HL-60/S4 treated with retinoic acid at 250 ng/mL for 4 days and 3 days (cell line): Measurements from ENCODE around the gene NKX2-1.
"Not testable (repeated sequence)": the region's sequence is repeated elsewhere in the genome, so short reads cannot be mapped to it uniquely, and the experiment has no call there.

Experiments used
- in situ Hi-C: fragments of 300-500 bp; cut with MboI; formaldehyde crosslinking; loops from 2 replicates; pipeline ENCODE4 v1.7.0; 2022; ENCODE audit warnings: low sequenced_read_pairs

Gene NKX2-1

GRCh38 chr14:36519431-36520321, at the start of gene NKX2-1:
NKX2-1 (minus strand) TSS chr14:36520232; CDS start chr14:36520129, 103 bp downstream.
- in situ Hi-C loops, result no loop called here

DNA sequence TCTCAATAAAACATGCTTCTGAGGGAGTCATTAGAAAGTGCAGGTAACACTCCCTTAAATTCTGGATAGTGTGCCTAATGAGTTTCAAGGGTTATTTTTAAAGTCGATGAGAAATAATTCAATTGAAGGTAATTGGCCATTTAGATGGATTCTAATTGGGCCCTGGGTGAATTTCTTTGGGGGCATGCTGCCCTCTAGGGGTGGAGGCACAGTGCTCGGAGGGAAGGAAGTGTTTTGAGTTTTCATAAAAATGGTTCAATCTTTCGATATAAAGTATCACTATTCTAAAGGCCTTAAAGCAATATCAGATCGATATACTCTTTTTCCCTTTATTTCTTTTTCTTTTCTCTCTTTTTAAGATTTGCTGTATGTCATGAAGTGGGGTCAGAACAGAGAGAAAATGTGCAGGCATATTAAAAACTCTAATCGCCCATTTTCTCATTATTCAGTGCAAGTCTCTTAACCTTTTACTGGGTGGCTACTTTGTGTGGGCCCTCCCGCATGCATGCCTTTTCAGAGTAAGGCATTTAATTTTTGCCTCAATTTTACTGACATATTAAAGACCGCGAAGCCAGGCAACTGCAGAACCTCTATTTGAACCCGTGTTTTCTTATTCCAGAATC, 36.9 kb upstream of the NKX2-1 start:
- in situ Hi-C loops, result loop anchor here (25.0 kb wide), 1 partner anchor 580 kb away; no protein-coding TSS in a partner anchor

DNA sequence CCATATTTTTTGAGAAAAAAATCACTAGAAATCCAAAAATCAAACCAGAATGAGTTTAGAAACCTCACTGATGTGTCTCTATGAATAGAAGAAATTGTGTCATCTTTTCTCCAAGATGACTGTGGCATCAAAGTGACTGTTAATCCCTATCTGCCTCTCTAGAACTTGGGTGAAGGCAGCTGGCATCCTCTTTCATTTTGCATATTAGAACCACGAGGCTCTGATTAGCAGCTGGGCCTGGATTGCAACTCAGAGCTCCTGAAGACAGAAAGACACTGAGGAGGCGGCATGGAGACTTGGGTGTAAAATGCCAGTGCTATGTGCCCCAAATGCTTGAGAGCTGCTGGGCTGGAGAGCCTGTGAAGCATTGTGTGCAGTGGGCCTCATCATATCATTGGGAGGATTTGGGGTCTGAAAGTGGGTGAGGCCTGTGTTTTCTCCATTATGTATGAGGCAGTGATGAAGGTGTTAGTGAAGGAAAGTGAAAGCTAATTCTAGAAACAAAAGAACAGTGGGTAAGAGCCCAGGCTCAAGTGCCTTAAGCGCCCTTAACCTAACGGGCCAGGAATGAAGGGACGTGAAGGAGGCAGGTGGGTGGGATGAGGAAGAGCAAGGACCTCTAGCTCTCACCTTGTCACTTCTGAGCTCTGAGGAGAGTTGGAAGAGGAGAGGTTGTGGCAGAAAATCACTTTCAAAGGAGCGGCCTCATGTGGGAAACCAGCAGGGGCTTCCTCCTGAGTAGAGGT, 36.1 kb upstream of the NKX2-1 start:
- in situ Hi-C loops, result loop anchor here (25.0 kb wide), 1 partner anchor 581 kb away; no protein-coding TSS in a partner anchor

GRCh38 chr14:36553656-36554260, 33.7 kb upstream of the NKX2-1 start:
- in situ Hi-C loops, result loop anchor here (25.0 kb wide), 1 partner anchor 584 kb away; no protein-coding TSS in a partner anchor

DNA sequence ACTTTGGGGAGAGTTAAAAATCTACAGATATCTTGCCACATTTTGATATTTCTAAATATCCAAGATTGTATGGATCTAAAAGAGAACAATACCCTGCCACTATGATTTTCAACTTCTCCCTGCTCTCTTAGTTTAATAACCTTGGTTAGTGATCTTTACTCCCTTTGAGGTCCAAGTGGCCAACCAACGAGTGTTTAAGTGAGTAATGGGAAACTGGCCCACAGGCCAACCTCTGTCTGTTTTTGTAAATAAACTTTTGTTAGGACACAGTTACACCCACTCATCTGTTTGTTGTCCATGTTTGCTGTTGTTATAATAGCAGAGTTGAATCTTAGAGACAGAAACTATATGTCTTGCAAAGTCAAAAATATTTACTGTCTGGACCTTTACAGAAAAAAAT, 30.9 kb upstream of the NKX2-1 start:
- in situ Hi-C loops, result loop anchor here (25.0 kb wide), 1 partner anchor 586 kb away; no protein-coding TSS in a partner anchor

GRCh38 chr14:36544280-36544679, 24.2 kb upstream of the NKX2-1 start:
- in situ Hi-C loops, result not testable (repeated sequence)

DNA sequence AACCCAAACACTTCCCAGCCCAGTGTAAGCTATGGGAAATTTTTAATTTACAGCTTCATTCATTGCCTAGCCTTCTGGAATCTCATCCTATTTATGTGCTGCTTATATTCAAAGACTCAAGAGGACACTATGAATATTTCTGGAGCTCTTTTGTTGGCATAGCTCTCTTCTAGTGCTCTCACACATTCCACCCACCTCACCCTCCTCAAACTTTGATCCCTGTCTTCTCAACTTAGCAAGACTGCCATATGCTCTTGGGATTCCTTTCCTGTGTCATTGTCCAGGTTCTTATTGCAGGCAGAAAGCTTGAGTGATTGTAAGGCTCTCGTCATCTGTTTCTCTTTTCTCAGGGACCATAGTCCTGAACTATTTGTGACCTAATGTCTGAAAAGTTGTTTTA, 18.0 kb upstream of the NKX2-1 start:
- in situ Hi-C loops, result no loop called here

GRCh38 chr14:36529062-36529461, 9.0 kb upstream of the NKX2-1 start:
- in situ Hi-C loops, result no loop called here

DNA sequence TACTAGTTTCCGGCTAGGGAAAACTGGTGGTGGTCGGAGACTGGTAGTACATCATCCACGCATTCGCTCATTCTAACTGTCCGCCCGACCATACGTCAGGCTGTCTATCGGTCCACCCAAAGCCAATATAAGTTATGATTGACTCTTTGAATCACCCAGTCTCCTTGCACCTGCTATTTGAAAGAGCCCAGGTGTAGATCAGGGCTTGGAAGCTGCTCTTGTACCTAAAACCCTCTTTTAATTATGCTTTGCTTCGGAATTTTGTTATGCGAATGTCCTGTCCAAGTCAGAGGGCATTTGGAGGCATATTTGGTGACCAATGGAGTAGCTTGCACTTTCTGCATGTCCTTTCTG, 5.7 kb upstream of the NKX2-1 start:
- in situ Hi-C loops, result no loop called here

DNA sequence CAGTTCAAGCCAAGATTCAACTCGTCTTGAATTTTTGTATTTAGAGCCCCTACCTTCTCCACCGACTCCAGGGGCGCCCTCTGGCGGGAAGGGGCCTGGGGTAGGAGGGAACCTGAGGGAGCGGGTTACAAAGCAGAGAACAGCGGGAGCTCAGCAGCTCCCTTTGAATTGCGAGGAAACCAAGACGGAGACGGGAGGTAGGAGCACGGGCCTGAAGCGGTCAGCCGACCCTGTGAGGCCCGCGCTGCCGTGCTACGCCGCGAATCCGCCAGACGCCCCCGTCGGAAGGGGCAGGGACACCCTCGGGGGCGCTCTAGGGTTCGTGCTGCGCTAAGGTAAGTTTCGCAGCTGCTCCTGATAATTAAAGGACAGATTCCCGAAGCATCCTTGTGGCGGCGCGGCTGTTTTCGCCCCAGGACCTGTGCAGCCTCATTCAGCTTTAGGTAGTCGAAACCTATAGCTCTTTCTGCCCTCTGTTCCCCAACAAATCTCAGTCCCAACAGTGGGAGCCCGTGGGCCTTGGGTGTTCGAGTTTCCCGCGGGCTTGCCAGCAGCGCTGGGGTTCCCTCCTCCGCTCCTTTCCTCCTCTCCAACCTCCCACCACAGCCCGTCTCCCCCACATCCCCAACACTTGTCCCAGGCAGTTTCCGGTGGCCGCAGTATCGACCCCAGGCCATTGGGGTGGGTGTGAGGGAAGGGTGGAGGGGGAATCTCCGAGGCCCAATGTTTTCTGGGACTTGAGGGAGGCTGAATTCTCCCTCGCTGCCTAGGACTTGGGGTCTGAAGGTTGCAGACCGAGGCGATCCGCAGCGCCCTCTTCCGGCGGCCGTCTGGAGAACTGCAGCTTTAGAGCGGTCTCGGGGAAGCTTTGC, 5.1 kb upstream of the NKX2-1 start:
- in situ Hi-C loops, result no loop called here

DNA sequence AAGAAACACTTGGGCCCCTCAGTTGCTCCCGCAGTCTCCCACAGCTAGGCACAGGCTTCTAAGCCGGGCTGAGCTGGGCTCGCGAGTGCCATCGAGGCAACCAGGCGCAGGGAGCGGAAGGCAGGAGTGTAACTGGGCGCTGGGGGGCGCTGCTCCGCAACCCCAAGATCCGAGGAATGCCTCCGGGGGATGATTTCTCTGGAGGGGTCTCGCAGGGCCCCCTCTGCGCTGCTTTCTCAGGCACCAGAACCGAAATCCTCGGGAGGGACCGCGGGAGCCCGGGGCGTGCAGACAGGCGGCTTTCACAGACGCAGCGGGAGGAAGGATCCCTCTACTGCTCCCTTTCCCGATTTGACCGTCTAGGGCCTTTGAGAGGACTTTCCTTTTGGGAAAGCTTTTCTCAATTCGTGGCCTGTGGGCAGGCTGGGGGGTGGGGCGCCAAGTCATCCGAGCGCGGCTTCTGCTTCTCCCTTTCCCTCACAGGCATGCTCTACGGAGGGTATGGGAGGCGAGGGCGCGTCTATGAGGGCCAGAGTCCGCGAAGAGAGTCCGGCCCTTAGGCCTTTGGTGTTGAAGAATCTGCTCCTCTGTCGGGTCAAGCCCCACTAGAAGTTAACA, 4.3 kb upstream of the NKX2-1 start:
- in situ Hi-C loops, result no loop called here

DNA sequence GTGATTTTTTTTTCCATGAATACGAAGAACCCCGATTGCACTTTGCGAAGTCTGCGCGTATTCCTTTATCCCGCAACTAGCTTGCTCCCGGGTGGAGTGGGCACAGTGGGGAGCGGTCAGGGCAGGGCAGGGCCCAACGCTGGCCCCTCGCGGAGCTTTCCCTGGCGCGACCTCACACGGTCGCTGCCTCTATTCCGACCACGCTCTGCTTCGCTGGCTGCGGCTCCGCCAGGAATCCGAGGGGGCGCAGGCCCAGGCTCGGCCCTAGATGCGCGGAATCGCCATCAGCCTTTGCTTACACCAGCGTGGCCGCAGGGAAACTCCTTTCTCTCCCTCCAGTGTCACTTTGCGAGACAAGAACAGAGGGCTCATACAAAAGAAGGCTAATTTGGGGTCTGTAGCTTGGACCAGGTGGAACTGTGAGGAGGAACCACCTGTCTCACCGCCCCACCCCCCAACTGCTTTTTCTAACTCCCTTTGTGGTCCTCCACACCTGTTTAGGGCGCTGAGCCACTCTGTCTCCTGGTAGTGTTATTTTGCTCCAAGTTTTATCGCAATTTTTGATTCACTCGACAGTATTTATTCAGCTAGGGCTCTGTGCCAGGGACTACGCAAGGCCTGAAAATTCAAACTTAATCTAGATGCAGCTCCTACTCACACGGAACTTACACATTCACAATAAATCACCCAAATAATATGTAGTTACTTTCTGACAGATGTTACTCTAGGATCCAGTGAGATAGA, 3.1 kb upstream of the NKX2-1 start:
- in situ Hi-C loops, result no loop called here

DNA sequence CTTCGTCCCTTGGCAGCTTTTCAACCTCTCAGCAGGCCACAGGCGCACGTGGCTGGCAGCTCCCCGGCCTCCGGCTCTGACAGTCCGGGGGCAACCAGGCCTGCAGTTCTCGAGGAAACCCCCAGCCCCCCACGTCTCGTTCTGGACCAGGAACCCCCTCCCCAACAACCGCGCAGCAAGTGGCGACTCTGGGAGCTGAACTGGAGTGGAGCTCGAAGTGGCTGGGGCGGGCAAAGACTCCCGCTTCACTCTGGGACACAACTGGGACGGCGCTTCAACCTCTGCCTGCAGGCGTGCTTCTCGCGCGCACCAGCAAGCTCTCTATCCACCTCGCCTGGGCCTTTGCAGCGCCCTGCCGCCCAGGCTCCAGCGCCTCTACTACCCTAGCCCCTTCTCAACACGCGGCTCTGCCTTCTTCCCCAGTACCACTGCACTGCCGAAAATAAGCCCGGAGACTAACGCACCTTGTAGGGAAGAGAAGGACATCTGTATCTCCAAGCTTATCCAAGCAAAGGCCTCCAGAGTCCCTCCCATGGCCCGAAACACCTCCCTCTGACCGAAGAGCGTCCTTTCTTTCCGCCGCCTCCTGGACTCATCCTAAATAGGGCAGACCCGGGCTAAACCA, 2.4 kb upstream of the NKX2-1 start:
- in situ Hi-C loops, result no loop called here

DNA sequence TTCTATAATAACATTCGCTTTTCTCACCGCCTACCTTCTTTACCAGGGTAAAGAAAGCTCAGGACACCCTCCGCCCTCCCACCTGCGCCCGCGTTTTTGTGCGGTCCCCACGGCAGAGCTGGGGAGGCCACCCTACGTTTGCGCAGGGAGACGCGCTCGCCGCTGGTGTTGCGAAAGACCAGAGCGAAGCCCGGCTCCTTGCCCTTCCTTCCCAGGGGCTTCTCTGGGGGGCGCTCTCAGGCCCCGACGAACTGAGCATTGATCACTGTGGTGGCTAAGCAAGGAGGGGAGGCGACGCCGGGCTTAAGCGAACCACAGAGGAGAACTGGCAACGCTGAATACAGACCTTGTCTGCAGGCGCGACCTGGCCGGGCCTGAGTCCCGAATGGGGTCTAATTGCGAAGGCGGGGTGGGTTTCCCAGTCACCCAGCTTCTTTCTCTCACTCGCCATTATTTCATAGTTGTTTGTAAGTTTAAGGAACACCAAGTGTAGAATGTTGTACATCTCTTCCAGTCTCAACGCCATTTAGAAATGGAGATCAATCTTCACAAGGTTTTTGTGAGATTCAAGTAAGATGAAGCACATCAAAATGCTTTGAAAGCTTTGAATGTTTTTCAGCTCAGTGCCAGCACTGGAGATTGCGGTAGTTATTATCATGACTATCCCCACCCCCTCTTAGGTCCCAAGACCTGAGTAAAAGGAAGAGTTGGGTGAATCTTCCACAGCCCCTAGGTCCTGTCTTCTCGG, 1.7 kb upstream of the NKX2-1 start:
- in situ Hi-C loops, result no loop called here

DNA sequence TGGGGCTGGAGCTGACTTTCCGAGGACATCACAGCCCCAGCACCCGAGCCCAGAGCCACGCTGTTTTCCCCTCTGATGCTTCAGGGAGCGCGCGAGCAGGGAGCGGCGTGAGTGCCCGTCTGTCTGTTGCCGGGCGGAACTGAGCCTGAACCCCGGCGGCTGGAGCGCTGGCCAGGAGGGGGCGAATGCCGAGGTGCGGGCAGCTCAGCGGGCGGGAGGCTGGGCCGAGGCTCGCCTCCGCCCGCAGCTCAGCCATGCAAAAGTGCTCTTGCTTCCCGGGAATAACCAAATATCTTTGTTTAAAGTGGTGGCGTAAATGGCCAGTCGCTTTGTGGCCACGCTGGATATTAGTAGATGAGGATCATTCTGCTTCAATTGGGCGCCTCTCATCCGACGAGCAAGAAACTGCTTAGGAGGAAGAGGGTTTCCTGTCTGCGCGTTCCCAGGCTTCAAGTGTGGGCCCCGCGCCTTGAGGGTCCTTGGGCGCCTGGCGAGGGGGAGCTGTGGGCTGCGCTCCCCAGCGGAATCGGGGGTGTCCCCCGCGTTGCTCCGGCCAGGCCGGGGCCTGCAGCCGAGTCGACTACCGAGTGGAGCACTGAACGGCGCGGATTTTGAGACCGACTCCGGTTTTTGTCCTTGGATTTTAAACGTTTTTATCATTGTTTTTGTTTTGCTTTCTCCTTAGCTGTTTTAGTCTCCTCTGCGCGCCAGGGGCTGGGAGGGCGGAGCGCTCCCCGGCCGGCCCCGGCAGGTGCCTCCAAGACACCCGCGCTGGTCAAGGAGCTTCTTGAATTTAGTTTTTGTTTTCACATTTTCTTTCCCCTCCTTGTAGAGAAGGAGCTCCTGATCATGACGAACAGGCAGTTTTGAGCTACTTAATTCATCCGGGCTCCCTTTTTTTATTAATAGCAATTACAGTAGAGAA, 831 bp upstream of the NKX2-1 start:
- in situ Hi-C loops, result no loop called here

DNA sequence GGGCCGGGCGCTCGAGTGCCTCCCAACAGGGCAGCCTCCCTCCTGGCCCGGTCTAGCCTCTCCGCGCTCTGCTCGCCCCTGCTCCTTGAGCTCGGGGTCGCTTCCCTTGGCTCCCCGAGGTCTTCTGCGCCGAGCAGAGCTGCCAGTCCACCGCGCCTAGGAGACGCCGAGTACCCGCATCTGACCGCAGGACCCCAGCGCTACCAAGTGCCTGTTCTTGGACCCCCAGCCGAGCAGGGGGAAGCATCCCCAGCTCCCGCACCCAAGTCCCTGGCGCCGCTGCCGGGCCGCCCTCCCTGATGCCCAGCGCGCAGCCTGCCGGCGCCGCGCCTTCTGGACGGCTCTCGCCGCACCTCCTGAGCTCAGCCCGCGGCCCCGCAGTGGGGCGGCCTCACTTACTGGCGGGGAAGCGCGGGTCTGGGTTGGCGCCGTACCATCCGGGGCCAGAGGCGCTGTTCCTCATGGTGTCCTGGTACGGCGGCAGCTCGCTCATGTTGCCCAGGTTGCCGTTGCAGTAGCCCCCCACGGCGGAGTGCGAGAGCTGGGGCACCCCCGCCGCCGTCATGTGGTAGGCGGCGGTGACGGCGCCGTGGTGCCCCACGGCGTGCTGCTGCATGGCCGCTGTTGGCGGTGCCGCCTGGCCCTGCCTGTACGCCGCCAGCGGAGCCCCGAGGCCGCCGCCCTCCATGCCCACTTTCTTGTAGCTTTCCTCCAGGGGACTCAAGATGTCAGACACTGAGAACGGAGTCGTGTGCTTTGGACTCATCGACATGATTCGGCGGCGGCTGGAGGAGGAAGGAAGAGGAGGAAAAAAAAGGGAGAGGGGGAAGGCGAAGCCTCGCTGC, 1.2 kb downstream of the NKX2-1 start:
- in situ Hi-C loops, result no loop called here
